ENCODE measurements around the gene PIGP.
"Not testable (repeated sequence)": the region's sequence is repeated elsewhere in the genome, so short reads cannot be mapped to it uniquely, and the experiment has no call there.

PIGP gene

DNA sequence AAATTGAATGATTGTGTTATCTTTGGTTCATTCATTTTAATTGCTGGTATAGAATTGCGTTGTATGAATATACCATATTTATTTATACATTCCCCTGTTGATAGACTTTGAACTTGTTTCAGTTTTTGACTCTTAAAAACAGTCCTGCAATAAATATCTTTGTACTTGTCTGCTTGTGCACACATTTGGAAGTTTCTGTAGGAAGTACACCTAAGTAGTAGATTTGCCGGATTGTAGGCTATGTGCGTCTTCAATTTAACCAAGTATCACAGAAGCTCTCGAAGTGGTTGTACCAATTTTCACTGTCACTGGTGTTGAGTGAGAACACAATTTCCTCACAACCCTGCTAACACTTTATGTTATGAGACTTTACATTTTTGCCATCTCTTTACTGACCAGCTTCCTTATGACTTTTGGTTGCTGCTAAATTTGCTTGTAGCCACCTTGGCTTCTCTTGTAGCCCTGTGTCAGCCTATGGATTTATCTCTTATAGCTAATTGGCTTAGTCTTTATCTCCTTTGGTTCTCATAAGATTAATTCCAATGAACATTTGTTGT, 2.4 kb upstream of the PIGP start:
- no peak for FAIRE-seq

DNA sequence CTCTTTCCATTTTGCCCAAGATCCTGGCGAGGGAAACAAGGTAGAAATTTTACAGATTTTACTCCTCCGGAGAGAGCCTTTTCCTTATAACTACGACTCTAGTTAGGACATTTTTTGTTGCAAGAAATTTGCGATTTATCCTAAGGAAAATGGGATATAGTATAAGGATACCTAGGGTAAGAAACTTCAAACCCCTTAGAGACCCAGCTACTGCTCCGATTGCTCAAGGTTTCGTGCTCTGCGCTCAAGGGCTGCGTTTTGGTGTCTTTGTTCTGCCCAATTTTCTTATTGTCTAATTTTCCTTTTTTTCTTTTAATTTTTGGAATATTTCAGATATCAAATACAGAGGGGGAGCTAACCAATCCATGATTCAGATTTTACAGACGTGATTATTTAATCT, 1.7 kb upstream of the PIGP start:
- FAIRE-seq: no peak

DNA sequence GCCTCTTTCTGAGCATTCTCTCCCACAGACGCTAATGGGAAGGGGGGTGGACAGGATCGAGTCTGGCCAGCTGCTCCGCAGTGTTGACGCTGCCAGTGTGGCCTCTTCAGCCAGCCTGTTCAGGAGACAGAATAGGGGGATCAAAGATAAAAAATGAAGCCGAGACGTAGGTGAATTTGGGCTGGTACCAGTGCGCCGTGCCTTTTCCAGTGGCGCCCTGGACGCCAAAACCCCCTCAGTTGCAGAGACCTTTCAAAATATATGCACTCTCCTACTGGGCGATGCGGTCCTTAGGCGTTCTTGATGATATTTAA, 1.3 kb upstream of the PIGP start:
- FAIRE-seq: no peak

DNA sequence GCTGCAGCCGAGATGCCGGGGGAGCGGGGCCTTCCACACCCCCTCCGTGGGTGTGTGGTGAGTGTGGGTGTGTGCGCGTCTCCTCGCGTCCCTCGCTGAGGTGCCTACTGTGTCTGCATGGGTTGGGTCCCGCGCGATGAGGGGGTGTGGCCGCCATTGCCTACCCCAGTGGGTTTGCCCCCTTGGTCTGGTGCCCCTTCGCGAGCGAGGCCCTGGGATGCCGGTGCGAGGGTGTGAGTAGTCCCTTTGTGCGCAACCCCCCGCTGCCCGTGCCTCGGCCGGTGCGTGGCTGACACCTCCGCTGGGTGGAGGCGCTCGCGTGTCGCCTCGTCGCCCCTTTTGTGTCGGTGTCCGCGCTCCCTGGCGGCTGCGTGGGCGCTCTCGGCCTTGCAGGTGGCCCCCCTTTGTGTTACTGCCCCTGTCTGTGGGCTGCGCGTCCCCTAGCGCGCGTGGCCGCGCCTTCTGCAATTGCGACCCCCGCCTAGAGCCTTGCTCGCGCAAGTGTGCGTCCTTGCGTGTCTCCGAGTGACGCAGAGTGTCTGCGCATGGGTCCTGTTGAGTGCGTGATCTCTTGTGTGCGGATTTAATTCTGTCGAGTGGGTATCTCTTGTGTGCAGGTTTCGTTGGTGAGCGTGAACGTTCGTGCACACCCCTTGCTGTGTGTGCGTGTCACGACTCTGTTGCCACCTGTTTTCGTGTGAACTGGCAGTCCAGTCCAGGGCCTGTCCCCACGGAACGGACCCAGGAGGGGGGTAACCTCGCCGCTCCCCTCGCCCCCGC, 736 bp upstream of the PIGP start:
- FAIRE-seq: no peak

DNA sequence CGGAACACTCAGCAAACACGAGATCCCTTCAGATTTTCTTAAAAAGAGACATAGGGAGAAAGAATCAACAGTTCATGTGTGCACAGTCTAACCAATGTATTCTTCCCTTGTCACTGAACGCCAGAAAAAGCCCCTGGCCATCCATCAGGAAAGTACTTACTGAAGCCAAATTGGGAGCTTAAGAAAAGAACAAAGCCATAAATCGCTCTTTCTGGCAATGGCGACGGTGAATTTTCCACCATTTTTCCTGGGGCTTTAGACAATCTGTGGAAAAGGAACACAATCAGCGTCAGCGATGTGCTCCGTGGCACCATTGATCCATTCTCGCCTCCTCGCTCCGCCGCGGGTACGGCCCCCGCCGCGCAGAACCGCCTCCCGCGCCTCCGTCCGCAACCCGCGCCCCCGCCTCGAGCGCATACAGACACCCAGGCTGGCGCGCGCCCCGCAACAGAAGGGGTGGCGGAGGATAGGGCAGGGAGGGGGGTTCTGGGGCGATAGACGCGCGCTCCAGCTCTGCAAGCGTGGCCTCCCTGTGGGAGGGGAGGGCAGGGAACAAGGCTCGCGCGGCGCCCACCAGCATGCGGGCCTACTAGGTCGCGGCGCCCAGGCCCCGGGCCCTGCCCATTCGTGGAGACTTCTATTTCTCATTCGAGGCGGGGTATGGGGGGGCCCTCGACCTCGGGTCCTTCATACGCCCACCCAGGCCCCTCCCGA, 440 bp downstream of the PIGP start:
- FAIRE-seq: no peak

DNA sequence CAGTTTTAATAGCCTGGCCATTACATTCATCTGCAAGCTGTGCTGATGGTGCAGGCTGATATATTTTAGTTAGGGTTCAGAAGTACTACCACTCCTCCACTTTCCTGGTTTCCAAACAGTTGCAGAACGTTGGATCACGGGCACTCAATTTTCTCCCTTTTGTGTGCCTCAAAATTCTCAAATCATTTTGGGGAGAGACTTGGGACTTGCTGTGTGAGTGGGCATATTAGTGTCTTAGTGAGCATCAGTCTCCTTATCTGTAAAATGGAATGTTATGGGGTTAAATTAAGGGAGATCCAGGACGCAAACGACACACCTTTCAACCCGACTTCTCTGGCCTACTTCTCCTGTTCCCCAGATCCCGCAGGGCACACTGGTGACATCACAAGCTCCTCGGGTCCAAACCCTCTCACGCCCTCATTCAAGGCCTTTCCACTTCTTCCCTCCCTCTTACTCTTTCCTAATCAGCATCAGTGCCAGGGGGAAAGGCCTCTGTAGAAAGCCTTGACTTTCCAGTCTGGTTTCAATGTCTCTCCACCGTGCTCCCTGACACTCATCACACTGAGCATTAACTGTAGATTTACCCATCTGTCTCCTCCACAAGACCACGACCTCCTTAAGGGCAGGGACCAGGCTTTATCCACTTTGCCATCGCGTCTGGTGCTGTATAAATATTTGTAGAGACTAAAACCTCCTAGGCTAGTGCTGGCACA, 1.2 kb downstream of the PIGP start:
- FAIRE-seq: no peak

DNA sequence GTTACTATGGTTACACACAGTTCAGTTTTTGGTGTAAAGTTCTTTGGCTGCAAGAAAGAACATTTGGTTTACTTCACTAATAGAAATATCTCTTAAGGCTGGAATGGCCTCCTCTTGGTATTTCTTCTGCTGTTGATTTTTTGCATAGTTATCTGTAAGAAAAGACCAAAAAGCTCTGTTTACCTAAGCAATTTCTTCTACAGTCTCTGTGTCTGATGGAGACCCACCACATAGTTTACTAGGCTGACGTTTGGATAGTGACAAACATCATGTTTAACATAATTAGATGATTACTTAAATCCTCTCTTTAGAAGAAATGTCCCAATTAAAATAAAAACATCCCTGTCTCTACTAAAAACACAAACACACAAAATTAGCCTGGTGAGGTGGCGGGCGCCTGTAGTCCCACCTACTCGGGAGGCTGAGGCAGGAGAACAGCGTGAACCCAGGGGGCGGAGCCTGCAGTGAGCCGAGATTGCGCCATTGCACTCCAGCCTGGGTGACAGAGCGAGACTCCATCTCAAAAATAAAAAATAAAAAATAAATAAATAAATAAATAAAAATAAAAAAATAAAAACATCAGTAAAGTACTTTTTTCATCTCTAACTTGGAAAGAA, 7.2 kb downstream of the PIGP start:
- no peak for FAIRE-seq

DNA sequence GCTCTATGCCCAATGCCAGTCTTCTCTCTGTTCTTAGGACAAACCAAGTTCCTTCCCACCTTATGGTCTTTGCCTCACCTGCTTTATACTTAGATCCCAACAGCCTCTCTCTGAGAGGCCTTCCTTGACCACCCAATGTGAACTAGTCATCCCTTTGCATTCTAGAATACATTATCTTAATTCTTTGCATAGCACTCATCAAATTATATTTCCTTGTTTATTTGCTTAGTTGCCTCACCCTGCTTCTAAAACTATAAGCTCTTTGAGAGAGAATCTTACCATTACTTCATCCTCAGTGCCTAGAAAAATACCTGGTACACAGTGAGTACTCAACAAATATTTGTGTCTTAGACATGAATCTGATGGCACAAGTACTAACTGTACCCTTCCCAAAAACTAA, 8.0 kb downstream of the PIGP start:
- FAIRE-seq: no peak

DNA sequence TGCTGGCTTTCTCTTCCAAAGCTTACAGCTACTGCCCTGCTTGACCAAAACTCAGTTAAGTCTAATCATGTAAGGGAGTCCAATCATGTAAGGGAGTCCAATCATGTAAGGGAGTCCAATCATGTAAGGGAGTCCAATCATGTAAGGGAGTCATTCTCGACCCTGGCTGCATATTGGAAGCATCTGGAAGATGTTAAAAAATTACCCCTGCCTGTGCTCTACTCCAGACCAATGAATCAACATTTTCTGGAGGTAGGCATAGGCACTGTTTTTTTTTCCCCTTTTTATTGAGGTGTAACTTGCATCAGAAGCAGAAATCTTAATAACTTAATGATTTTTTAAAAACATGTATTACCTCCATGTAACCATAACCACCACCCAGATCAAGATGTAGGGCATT, 9.4 kb downstream of the PIGP start:
- FAIRE-seq: no peak

DNA sequence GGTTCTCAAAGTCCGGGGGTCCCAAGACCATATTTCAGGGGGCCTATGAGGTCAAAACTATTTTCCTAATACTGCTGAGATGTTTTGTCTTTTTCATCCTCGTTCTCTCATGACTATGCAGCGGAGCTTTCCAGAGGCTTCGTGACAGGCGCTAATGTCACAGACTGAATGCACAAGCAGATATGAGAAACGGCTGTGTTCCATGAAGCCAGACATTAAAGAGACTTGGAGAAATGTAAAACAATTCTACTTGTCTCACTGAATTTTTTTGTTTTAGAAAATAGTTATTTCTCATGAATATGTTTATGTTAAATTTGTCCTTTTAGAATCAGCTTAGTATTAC, 10.3 kb downstream of the PIGP start:
- no peak for FAIRE-seq

DNA sequence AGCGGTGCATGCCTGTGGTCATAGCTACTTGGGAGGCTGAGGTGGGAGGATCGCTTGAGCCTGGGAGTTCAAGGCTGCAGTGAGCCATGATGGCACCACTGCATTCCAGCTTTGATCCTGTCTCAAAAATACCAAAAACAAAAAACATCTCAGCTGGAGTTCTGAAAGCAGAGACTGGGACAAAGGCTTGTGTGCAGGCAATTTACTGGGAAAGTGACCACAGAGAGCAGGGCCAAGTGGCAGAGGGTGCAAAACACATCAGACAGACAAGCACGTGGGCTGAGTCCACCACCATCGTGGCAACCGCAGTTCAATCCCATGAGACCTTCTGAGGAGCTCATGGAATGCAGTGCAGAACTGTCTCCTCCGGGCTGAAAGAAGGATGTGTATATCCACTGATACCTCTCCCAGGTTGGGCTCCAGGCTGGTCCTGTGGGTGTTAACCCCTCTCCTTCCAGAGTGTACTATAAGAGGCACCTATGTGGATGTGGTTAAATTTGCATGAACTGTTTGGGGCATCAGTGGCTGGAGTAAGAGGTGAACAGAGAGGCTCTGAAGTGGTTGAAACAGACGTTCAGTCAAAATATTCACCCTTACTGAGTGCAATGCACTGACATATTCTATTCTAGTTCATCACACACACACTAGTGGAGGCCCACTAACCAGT, 10.8 kb downstream of the PIGP start:
- no peak for FAIRE-seq

DNA sequence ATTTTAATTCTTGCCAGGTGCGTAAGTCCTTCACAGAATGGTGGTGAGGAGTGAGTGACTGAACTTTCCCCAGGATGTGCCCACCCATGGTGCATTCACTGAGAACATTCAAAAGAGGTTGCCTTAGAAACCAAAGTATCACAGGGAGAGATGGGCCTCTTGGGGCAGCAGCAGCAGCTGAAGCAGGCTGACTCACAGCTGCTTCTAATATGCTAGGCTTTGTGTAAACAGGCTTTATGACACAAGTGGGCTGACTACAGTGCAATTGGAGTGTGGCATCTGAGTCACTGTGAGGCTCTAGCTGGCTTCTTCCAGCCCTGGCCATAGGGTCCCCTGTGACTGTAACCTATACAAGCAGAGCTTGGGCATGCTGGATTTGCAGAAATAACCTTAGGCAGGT, 12.6 kb downstream of the PIGP start:
- FAIRE-seq: no peak

DNA sequence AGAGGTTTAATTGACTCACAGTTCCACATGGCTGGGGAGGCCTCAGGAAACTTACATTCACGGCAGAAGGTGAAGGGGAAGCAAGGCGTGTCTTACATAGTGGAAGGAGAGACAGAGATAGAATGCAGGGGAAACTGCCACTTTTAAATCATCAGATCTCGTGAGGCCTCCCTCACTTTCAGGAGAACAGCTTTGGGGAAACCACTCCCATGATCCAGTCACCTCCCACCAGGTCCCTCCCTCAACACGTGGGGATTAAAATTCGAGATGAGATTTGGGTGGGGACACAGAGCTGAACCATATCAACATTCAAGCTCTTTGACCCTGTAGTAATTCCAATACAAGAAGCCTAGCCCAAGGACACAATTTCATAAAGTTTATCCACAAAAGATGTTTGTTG, 13.7 kb downstream of the PIGP start:
- FAIRE-seq: no peak

DNA sequence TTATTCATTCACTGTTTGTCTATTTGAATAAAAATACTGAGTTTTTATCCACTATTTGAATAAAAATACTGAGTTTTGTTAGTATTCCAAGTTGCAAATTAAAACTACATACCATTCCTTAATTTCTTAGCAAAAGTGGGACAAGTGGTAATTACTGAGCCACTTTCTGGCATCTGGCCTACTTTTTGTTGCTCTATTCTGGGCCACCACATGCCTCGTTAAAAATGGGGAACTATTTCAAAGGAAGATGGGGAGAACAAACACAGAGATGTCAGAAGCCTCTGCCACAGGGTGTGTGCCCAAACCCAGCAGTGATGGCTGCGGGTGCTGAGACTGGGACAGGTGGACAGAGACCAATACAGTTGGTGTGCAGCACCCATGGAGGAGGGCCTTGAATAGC, 14.6 kb downstream of the PIGP start:
- no peak for FAIRE-seq

DNA sequence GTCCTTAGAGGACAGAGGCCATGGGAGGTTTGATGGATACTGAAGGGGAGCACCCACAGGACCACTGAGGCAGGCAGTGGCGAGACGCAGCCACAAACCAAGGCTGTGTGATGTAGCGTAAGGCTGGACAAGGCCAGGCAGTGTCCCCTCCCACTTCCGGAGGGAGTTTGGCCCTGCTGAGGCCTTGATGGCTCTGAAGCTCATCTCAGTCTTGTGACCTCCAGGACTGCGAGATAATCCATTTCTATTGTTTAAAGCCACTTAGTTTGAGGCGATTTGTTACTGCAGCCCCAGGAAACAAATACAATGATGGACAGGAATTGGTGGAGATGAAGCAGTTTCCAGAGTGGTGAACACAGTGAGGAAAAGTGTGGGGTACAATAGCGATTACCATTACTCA, 15.3 kb downstream of the PIGP start:
- FAIRE-seq: no peak

DNA sequence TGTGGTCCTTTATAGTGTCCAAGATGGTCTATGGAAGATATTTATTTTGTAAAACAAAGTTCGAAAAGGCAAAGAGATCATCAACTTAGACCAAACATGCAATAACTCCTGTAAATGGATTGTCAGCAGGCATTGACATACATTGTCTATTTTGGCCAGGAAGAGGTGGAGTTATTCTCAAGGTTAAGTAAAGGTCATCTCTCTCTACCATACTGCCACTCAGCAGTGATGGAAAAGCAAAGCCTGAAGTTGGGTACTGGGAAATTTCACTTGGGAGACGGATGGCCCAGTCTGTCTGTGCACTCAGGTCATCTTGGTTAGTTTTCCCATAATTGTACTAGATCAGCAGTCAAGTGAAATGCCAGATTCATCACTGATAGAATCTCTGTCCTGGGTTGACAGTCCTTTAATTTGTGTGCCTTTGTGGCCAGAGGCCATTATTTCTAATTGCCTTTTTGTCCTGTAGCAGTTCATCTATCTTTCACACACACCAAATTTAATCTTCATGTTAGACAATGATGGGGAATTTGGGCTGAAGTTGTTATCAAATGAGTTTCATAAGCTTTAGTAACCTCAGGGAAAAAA, 17.5 kb downstream of the PIGP start:
- no peak for FAIRE-seq

DNA sequence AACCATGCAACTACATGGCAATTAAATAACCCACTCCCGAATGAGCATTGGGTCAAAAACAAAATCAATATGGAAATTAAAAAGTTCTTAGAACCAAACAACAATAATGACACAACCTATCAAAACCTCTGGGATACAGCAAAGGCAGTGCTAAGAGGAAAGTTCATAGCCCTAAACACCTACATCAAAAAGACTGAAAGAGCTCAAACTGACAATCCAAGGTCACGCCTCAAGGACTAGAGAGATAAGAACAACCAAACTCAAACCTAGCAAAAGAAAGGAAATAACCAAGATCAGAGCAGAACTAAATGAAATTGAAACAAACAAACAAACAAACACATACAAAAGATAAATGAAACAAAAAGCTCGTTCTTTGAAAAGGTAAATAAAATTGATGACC, 23.1 kb downstream of the PIGP start:
- not testable (repeated sequence) for FAIRE-seq

DNA sequence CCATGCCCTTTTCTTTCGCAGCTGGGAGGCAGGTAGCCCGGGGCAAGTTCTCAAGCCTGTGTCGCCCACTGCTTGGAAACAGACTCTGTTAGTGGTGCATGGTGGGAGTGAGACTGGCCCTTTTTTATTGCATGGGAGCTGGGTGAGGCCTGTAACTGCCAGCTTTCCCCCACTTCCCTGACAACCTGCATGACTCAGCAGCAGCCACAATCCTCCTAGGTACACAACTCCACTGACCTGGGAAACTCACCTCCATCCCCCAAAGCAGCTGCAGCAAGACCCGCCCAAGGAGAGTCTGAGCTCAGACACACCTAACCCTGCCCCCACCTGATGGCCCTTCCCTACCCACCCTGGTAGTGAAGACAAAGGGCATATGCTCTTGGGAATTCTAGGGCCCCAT, 25.8 kb downstream of the PIGP start:
- FAIRE-seq: no peak

DNA sequence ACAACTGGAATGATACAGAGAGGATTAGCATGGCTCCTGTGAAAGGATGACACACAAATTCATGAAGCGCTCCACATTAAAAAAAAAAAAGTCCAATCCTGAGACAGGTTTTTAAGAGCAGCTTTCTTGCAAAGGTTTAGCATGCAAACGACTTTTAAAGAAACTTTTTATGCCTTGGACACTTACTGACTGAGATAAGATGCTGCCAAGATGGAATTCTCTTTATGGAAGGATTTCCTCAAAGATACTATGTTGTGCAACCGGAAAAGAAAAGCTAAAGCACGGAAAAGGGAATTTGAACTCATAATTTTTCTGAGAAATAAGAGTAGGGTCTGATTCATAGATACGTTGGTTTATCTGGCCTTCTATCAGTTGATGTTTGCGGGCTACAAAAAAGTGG, 27.3 kb downstream of the PIGP start:
- no peak for FAIRE-seq

DNA sequence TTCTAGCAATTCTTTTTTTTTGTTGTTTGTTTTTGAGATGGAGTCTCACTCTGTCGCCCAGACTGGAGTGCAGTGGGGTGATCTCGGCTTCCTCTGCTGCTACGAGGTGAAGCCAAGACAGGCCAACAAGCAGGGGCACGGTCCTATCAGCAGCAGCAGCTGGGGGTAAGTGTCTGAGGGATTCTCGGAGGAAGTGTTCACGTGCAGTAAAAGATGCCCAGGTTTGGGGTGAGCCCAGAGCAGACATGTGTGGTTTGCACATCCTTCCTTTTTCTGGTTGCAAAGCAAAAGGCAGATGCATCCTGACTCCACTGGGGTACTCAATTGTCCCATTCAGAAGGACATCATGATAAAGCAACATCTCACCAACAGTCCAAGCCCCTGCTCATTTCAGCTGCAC, 27.7 kb downstream of the PIGP start:
- no peak for FAIRE-seq

DNA sequence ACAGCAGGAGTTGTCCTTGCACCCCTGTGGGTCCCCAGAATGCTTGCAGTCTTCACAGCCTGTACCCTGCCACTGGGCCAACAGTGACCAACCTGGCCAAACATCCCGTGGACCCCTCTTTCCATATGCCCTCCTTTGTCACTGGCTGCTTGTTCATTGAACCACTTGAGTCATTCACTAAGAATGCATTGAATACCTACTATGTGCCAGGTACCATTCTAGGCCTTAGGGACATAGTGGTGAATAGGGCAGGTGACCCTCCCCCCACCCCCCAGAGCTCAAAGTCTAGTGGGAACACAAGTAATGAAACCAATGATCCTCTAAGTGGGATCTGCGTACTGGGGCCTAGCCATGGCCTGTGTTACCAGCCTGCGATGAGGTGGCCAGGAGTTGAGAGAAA, 28.2 kb downstream of the PIGP start:
- no peak for FAIRE-seq

DNA sequence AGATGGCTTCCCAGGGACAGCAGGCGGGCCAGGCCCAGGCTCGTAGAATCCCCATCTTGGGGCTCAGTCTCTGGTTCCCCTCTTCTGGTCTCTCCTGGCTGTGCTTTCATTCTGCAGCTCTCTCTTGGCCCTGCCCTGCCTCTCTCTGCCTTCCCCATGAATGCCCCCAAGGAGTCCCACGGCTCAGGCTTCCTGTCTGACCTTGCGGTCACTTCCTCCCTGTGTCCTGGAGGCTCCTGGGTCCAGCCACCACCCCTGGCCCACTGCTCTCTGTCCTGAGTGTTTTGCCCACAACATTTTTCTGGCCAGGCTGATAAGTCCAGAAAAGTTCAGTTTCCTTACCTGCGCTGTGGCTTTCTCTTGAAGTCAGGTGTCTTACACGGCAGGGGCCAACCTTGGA, 29.1 kb downstream of the PIGP start:
- FAIRE-seq: no peak

Data from TTC549 (cell line).